ENCODE results near the gene CADPS2. TPM values are rescaled to one million over a fixed set of nuclear protein-coding genes. Genes with fewer than 3 reads are reported as not detected.

Gene CADPS2
- total RNA-seq, 4 donors from 2014 or later: 8.7 to 27.9 (median 16.7) TPM

GRCh38 chr7:122463631-122464030, 422.6 kb downstream of the CADPS2 start:
- no peak for TF ChIP-seq CTCF (IDR thresholded peaks at IDR 0.05; ENCODE audit: low read depth)

- no peak for TF ChIP-seq CTCF (IDR thresholded peaks at IDR 0.05; ENCODE audit: low read depth)
Observed at GRCh38 chr7:122460936-122461335, 425.3 kb downstream of the CADPS2 start.

GRCh38 chr7:122457969-122458368, 428.3 kb downstream of the CADPS2 start:
- TF ChIP-seq CTCF (IDR thresholded peaks at IDR 0.05; ENCODE audit: low read depth): no peak

GRCh38 chr7:122457325-122457724, 428.9 kb downstream of the CADPS2 start:
- TF ChIP-seq CTCF (IDR thresholded peaks at IDR 0.05; ENCODE audit: low read depth): no peak

- no peak for TF ChIP-seq CTCF (IDR thresholded peaks at IDR 0.05; ENCODE audit: low read depth)
Observed at GRCh38 chr7:122454776-122455507, 431.3 kb downstream of the CADPS2 start.

- TF ChIP-seq CTCF (IDR thresholded peaks at IDR 0.05; ENCODE audit: low read depth): no peak
Observed at GRCh38 chr7:122453432-122453831, 432.8 kb downstream of the CADPS2 start.

- TF ChIP-seq CTCF (IDR thresholded peaks at IDR 0.05; ENCODE audit: low read depth): no peak
Observed at GRCh38 chr7:122448893-122449589, 437.2 kb downstream of the CADPS2 start.

Data from subcutaneous adipose tissue (tissue), 4 donors.